Body of pancreas (tissue), 4 donors: ENCODE results near the gene BMAL1.

Experiments used
- POLR2A ChIP-seq, 3 donors: fragments of 450-650 bp; IDR thresholded peaks; one replicate each; pipeline ENCODE4 v1.6.1; 2016; ENCODE audit warnings: antibody characterized with exemption in 3 of 3, mild to moderate bottlenecking in 2 of 3
- TF ChIP-seq, protein P1 (sequence below), 7 experiments: fragments of 450-650 bp in 4 of 7; fragments of 200-600 bp in 3 of 7; sonication (generic) in 3 of 7; IDR thresholded peaks; one replicate each; pipeline ENCODE4 v1.5.1; 2016 to 2019; ENCODE audit warnings: antibody characterized with exemption in 7 of 7

GRCh38 chr11:13343931-13344717 is 66.5 kb downstream of the BMAL1 start:
- TF ChIP-seq POLR2A (IDR thresholded peaks at IDR 0.05) = no peak
- TF ChIP-seq, protein P1, sequence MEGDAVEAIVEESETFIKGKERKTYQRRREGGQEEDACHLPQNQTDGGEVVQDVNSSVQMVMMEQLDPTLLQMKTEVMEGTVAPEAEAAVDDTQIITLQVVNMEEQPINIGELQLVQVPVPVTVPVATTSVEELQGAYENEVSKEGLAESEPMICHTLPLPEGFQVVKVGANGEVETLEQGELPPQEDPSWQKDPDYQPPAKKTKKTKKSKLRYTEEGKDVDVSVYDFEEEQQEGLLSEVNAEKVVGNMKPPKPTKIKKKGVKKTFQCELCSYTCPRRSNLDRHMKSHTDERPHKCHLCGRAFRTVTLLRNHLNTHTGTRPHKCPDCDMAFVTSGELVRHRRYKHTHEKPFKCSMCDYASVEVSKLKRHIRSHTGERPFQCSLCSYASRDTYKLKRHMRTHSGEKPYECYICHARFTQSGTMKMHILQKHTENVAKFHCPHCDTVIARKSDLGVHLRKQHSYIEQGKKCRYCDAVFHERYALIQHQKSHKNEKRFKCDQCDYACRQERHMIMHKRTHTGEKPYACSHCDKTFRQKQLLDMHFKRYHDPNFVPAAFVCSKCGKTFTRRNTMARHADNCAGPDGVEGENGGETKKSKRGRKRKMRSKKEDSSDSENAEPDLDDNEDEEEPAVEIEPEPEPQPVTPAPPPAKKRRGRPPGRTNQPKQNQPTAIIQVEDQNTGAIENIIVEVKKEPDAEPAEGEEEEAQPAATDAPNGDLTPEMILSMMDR (IDR thresholded peaks at IDR 0.05) = peak; percentile 79 to 87 (median 82)
